H9 (cell line): Measurements from ENCODE around the gene MYH11. TPM values are rescaled to one million over a fixed set of nuclear protein-coding genes. Genes with fewer than 3 reads are reported as not detected.

Experiments
- DNase-seq: peaks from one replicate; pipeline ENCODE4 v3.0.0-alpha.2; 2017
- H2AFZ ChIP-seq: one replicate; pipeline ENCODE4 v1.6.1; 2013; ENCODE audit warnings: mild to moderate bottlenecking, low read length, control low read depth, moderate library complexity
- H2AK5ac ChIP-seq: 2 replicates; pipeline ENCODE4 v1.6.1; 2013; ENCODE audit warnings: low read length, control low read depth, mixed read lengths; ENCODE audit not compliant: insufficient read length
- H2BK120ac ChIP-seq: one replicate; pipeline ENCODE4 v1.6.1; 2013; ENCODE audit warnings: low read depth, mild to moderate bottlenecking, low read length, control low read depth, inconsistent platforms; ENCODE audit not compliant: poor library complexity, severe bottlenecking
- H2BK12ac ChIP-seq: 2 replicates; pipeline ENCODE4 v1.6.1; 2013; ENCODE audit warnings: low read length, control low read depth, mixed read lengths, low read depth; ENCODE audit not compliant: insufficient read length
- H2BK15ac ChIP-seq: 2 replicates; pipeline ENCODE4 v1.6.1; 2013; ENCODE audit warnings: low read depth, low read length, control low read depth
- H2BK20ac ChIP-seq: one replicate; pipeline ENCODE4 v1.6.1; 2013; ENCODE audit warnings: low read depth, mild to moderate bottlenecking, low read length, control low read depth, inconsistent platforms; ENCODE audit not compliant: poor library complexity, severe bottlenecking
- H2BK5ac ChIP-seq: 2 replicates; pipeline ENCODE4 v1.6.1; 2013; ENCODE audit warnings: low read length, control low read depth, mixed read lengths; ENCODE audit not compliant: insufficient read length
- H3K14ac ChIP-seq: 2 replicates; pipeline ENCODE4 v1.6.1; 2013; ENCODE audit warnings: low read length, control low read depth; ENCODE audit not compliant: insufficient read depth
- H3K18ac ChIP-seq: 2 replicates; pipeline ENCODE4 v1.6.1; 2013; ENCODE audit warnings: low read depth, mild to moderate bottlenecking, mixed read lengths, low read length, control low read depth; ENCODE audit not compliant: insufficient read length
- H3K23ac ChIP-seq: 2 replicates; pipeline ENCODE4 v1.6.1; 2013; ENCODE audit warnings: low read length, control low read depth, mixed read lengths, low read depth; ENCODE audit not compliant: insufficient read length
- H3K23me2 ChIP-seq: 2 replicates; pipeline ENCODE4 v1.6.1; 2013; ENCODE audit warnings: low read depth, mild to moderate bottlenecking, mixed read lengths, low read length, control low read depth; ENCODE audit not compliant: insufficient read length, poor library complexity, severe bottlenecking
- H3K27ac ChIP-seq: 2 replicates; pipeline ENCODE4 v1.5.1; 2013; ENCODE audit warnings: low read length, control low read depth, mixed read lengths, low read depth; ENCODE audit not compliant: insufficient read length
- H3K27me3 ChIP-seq: 2 replicates; pipeline ENCODE4 v1.6.1; 2013; ENCODE audit warnings: low read length, control low read depth, inconsistent platforms; ENCODE audit not compliant: insufficient read depth
- H3K4ac ChIP-seq: 2 replicates; pipeline ENCODE4 v1.6.1; 2013; ENCODE audit warnings: low read depth, mild to moderate bottlenecking, control low read depth, inconsistent platforms, low read length, moderate library complexity
- H3K4me1 ChIP-seq: 2 replicates; pipeline ENCODE4 v1.6.1; 2013; ENCODE audit warnings: low read length, control low read depth, inconsistent platforms; ENCODE audit not compliant: insufficient read depth
- H3K4me2 ChIP-seq: 2 replicates; pipeline ENCODE4 v1.6.1; 2013; ENCODE audit warnings: low read length, control low read depth, mixed read lengths; ENCODE audit not compliant: insufficient read length, insufficient read depth
- H3K56ac ChIP-seq: 2 replicates; pipeline ENCODE4 v1.6.1; 2013; ENCODE audit warnings: low read depth, mild to moderate bottlenecking, mixed read lengths, low read length, control low read depth; ENCODE audit not compliant: insufficient read length
- H3K79me1 ChIP-seq: 2 replicates; pipeline ENCODE4 v1.6.1; 2013; ENCODE audit warnings: low read depth, mild to moderate bottlenecking, moderate library complexity, low read length, control low read depth, inconsistent platforms; ENCODE audit not compliant: insufficient read depth, poor library complexity, severe bottlenecking
- H3K79me2 ChIP-seq: 2 replicates; pipeline ENCODE4 v1.6.1; 2013; ENCODE audit warnings: low read length, control low read depth, inconsistent platforms; ENCODE audit not compliant: insufficient read depth
- H3K9ac ChIP-seq: 2 replicates; pipeline ENCODE4 v1.6.1; 2013; ENCODE audit warnings: low read length, control low read depth, mixed read lengths; ENCODE audit not compliant: insufficient read length; ENCODE audit errors: extremely low read depth
- H3K9me3 ChIP-seq: one replicate; pipeline ENCODE4 v1.6.1; 2013; ENCODE audit warnings: low read depth, low read length, inconsistent platforms; ENCODE audit not compliant: control insufficient read depth
- H3T11ph ChIP-seq: one replicate; pipeline ENCODE4 v1.6.1; 2013; ENCODE audit warnings: mild to moderate bottlenecking, low read length, control low read depth, inconsistent platforms
- H4K20me1 ChIP-seq: one replicate; pipeline ENCODE4 v1.6.1; 2013; ENCODE audit not compliant: control insufficient read depth, insufficient read length, insufficient read depth
- H4K5ac ChIP-seq: 2 replicates; pipeline ENCODE4 v1.6.1; 2013; ENCODE audit warnings: low read depth, mild to moderate bottlenecking, mixed read lengths, low read length, control low read depth; ENCODE audit not compliant: insufficient read length
- H4K8ac ChIP-seq: replicated peaks from 2 replicates; pipeline ENCODE4 v1.6.1; 2013; ENCODE audit warnings: low read length, control low read depth, mixed read lengths, low read depth; ENCODE audit not compliant: insufficient read length
- H4K91ac ChIP-seq: 2 replicates; pipeline ENCODE4 v1.6.1; 2013; ENCODE audit warnings: low read depth, mild to moderate bottlenecking, moderate library complexity, mixed read lengths, low read length, control low read depth; ENCODE audit not compliant: insufficient read length
- H3K27ac Mint-ChIP-seq, 3 experiments: 2 replicates in 2 of 3; 3 replicates in 1 of 3; pipeline ENCODE4 v1.8.0; 2020 to 2021; ENCODE audit warnings: mixed read lengths in 3 of 3, mild to moderate bottlenecking in 1 of 3, moderate library complexity in 1 of 3
- H3K27me3 Mint-ChIP-seq: 2 replicates; pipeline ENCODE4 v1.8.0; 2021; ENCODE audit warnings: low read depth, mild to moderate bottlenecking, moderate library complexity, mixed read lengths
- H3K36me3 Mint-ChIP-seq, 3 experiments: 2 replicates in 2 of 3; 3 replicates in 1 of 3; pipeline ENCODE4 v1.8.0; 2020 to 2021; ENCODE audit warnings: low read depth in 3 of 3, mixed read lengths in 3 of 3; ENCODE audit not compliant: insufficient read depth in 1 of 3
- H3K4me1 Mint-ChIP-seq, 2 experiments: 2 replicates each; pipeline ENCODE4 v1.8.0; 2020; ENCODE audit warnings: mixed read lengths in 2 of 2
- H3K4me3 Mint-ChIP-seq, 2 experiments: 2 replicates in 1 of 2; 3 replicates in 1 of 2; pipeline ENCODE4 v1.8.0; 2020 to 2021; ENCODE audit warnings: mild to moderate bottlenecking in 2 of 2, mixed read lengths in 2 of 2, moderate library complexity in 1 of 2
- H3K9me3 Mint-ChIP-seq, 2 experiments: 2 replicates in 1 of 2; 3 replicates in 1 of 2; pipeline ENCODE4 v1.8.0; 2020; ENCODE audit warnings: mild to moderate bottlenecking in 2 of 2, mixed read lengths in 2 of 2, moderate library complexity in 1 of 2
- CTCF ChIP-seq: fragments of 200-600 bp; sonication (generic); conservative IDR thresholded peaks from 3 replicates; pipeline ENCODE4 v1.8.0; 2021; ENCODE audit warnings: antibody characterized with exemption, mild to moderate bottlenecking
- WGBS: extraction: QIAGEN DNeasy Blood & Tissue Kit; methylation state at CpG from one replicate; pipeline ENCODE4 v1.1.7; 2013; ENCODE audit warnings: missing lambda C conversion rate, low lambda C conversion rate, mixed read lengths; ENCODE audit not compliant: insufficient read length; ENCODE audit errors: extremely low coverage; 5-methylcytosine and 5-hydroxymethylcytosine counted together
- total RNA-seq: library from RNA; stranded (reverse); gene quantifications from 2 replicates; pipeline ENCODE4 v1.2.1, GENCODE V29; 2021

The MYH11 gene
- total RNA-seq, 1 experiment from 2014 or later: 0.42 TPM

- H3K27ac Mint-ChIP-seq: peak overlapping the region in 2 of 3 experiments; percentile 72 to 85; a peak in 3 of 7 replicates
- no peak overlapping the region for H4K91ac ChIP-seq
- H3K79me2 ChIP-seq: no peaks in the 10 kb centered on the region
- no peak overlapping the region for H3K18ac ChIP-seq
- no peaks in the 10 kb centered on the region; a peak in 1 of 5 replicates for H3K9me3 Mint-ChIP-seq
- no peaks in the 10 kb centered on the region for H3K4me1 Mint-ChIP-seq
- H2BK5ac ChIP-seq: no peak overlapping the region
- no peak overlapping the region for H3T11ph ChIP-seq
- peaks cover 22 to 71% (median 53%) of the 10 kb centered on the region in 3 experiments; a peak in 6 of 7 replicates for H3K36me3 Mint-ChIP-seq
- H4K5ac ChIP-seq: no peak overlapping the region
- no peak overlapping the region for H3K27ac ChIP-seq
- no peaks in the 10 kb centered on the region for H3K4me1 ChIP-seq
- no peak overlapping the region for H2BK20ac ChIP-seq
- H4K20me1 ChIP-seq: no peaks in the 10 kb centered on the region
- no peak overlapping the region for H2BK12ac ChIP-seq
- no peak overlapping the region for H2BK120ac ChIP-seq
- H2BK15ac ChIP-seq: no peak overlapping the region
- no peaks in the 10 kb centered on the region for H3K27me3 ChIP-seq
- no peak overlapping the region for H3K4me3 Mint-ChIP-seq
- H3K4me2 ChIP-seq: no peak overlapping the region
- no peak overlapping the region for H3K56ac ChIP-seq
- no peak overlapping the region for H2AFZ ChIP-seq
- no peak overlapping the region for H3K4ac ChIP-seq
- no peaks in the 10 kb centered on the region for H3K79me1 ChIP-seq
- no peaks in the 10 kb centered on the region for H3K27me3 Mint-ChIP-seq
- no peak overlapping the region for H4K8ac ChIP-seq
- no peak for DNase-seq
- H3K23ac ChIP-seq: no peak overlapping the region
- no peak overlapping the region for H2AK5ac ChIP-seq
- no peak for TF ChIP-seq CTCF
- WGBS: no CpG with 5 or more reads among the region's 10 CpGs
- no peak overlapping the region for H3K14ac ChIP-seq
- H3K23me2 ChIP-seq: no peaks in the 10 kb centered on the region
- no peaks in the 10 kb centered on the region for H3K9me3 ChIP-seq
- H3K9ac ChIP-seq: no peak overlapping the region
These were observed 165.8 kb downstream of the MYH11 start for GRCh38 chr16:15691046-15691445.
